Stimulated activated CD4-positive, alpha-beta T cell treated with anti-CD3 and anti-CD28 coated beads, Interleukin-4, amount 100 ng/mL, for 4 hours (primary cell): ENCODE measurements around the gene ANKEF1.

Source experiments
- DNase-seq, 2 experiments: peaks; one replicate each; pipeline ENCODE4 v3.0.0-alpha.2; 2020

Gene ANKEF1

DNA sequence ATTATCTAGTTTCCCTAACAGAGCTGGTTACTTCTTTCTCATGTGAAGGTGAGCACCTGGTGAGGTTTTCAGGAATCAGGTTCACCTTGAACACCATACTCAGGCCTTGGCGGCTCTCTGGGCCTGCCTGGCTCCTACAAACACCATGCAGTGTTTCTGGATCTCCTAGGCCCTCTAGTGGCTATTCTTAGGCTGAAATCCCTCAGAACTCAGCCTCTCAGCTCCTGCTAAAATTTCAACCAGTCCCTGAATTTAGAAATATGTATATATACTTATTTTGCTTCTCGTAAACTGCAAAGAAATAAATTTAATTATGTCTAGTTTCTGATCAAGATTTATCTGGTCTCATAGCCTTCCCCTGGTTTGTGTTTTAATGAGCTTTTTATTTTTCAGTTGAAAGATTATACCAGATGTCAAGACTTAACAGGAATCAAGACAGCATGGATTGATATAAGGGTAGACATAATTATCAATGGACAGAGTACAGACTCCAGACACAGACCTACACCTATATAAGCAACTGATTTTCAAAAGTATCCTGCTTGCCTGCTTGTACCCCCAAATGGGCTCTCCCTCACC lies 55.9 kb downstream of the ANKEF1 start:
- peak; percentile 5 to 7 for DNase-seq

DNA sequence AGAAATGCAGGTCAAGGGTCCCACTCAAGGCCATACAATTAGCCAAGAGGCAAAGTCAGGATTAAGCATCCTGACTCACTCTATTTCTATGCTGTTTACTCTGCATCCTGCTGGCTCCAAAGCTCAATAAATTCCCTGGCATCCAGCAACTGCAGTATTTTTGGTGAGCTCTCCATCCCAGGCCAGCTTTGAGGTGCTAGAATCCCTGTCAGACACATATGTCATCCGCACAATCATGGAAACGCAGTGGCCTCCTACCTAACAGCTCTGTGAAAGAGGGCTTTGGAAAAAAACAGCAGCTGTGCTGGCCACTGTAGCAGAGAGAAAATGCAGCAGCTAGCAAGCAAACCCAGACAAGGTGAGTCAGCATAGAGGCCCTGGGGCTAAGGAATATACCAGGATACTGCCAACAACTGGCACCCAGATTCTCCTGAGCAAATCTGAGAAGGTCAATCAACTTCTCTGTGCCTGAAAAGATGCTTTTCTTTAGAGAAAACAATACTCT lies 58.4 kb downstream of the ANKEF1 start:
- DNase-seq = no peak

- DNase-seq = no peak
Measured at GRCh38 chr20:10094566-10095173, 59.9 kb downstream of the ANKEF1 start.

DNA sequence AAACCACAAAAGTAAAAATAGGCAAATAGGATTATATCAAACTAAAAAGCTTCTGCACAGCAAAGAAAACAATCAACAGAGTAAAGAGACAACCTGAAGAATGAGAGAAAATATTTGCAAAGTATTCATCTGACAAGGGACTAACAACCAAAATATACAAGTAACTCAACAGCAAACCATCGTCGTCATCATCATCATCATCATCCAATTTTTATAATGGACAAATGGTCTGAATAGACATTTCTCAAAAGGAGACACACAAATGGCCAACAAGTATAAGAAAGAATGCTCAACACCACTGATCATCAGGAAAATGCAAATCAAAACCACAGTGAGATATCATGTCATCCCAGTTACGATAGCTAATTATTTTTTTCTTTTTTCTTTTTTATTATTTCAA lies 62.0 kb downstream of the ANKEF1 start:
- DNase-seq = no peak

DNA sequence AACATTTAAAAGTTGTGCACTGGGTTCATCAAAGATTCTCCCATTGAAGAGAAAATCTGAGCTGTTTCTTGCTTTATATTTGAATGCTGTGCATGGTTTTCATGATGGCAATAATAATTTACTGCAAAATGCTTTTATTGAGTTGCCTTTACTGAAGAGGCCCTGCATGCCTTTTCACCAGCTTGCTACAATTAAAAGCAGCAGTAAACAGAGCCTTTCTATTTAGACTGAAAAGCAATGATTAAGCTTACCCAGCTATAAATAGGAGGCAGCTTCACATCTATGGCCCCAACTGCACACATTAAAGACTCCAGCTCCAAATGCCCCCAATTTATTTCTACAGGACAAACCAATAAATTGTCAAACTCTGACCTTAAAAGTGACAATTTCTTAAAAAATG lies 70.3 kb downstream of the ANKEF1 start:
- DNase-seq = no peak
